Measurements from ENCODE around the gene GGCT.

DNA sequence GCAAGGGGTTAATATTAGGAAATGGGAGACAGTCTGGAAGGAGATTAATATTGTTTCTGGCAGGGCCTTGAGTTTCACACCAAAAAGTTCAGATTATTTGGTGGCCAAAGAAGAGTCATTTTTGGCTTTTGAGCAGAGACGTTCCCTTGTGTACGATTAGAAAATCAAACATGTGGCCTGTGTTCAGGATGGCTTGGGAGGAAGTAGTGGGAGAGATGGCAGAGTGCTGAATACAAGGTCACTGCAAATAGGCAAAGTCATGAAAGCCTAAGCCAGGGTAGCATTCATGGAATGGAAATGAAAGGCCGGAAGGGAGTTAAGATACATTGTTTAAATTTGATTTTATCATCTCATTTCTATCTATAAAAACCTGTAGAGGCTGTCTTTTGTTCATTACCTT is 9.5 kb upstream of the GGCT start:
- TF ChIP-seq, protein P1, sequence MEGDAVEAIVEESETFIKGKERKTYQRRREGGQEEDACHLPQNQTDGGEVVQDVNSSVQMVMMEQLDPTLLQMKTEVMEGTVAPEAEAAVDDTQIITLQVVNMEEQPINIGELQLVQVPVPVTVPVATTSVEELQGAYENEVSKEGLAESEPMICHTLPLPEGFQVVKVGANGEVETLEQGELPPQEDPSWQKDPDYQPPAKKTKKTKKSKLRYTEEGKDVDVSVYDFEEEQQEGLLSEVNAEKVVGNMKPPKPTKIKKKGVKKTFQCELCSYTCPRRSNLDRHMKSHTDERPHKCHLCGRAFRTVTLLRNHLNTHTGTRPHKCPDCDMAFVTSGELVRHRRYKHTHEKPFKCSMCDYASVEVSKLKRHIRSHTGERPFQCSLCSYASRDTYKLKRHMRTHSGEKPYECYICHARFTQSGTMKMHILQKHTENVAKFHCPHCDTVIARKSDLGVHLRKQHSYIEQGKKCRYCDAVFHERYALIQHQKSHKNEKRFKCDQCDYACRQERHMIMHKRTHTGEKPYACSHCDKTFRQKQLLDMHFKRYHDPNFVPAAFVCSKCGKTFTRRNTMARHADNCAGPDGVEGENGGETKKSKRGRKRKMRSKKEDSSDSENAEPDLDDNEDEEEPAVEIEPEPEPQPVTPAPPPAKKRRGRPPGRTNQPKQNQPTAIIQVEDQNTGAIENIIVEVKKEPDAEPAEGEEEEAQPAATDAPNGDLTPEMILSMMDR (IDR thresholded peaks at IDR 0.05), result no peak
- TF ChIP-seq POLR2AphosphoS5 (IDR thresholded peaks at IDR 0.05; ENCODE audit: low read depth, low read length) (no peak), SIN3A (IDR thresholded peaks at IDR 0.05; ENCODE audit: borderline replicate concordance, insufficient read depth, low read depth, low read length) (no peak)
- TF ChIP-seq, protein P2, sequence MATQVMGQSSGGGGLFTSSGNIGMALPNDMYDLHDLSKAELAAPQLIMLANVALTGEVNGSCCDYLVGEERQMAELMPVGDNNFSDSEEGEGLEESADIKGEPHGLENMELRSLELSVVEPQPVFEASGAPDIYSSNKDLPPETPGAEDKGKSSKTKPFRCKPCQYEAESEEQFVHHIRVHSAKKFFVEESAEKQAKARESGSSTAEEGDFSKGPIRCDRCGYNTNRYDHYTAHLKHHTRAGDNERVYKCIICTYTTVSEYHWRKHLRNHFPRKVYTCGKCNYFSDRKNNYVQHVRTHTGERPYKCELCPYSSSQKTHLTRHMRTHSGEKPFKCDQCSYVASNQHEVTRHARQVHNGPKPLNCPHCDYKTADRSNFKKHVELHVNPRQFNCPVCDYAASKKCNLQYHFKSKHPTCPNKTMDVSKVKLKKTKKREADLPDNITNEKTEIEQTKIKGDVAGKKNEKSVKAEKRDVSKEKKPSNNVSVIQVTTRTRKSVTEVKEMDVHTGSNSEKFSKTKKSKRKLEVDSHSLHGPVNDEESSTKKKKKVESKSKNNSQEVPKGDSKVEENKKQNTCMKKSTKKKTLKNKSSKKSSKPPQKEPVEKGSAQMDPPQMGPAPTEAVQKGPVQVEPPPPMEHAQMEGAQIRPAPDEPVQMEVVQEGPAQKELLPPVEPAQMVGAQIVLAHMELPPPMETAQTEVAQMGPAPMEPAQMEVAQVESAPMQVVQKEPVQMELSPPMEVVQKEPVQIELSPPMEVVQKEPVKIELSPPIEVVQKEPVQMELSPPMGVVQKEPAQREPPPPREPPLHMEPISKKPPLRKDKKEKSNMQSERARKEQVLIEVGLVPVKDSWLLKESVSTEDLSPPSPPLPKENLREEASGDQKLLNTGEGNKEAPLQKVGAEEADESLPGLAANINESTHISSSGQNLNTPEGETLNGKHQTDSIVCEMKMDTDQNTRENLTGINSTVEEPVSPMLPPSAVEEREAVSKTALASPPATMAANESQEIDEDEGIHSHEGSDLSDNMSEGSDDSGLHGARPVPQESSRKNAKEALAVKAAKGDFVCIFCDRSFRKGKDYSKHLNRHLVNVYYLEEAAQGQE (IDR thresholded peaks at IDR 0.05; ENCODE audit: insufficient read depth in 1 of 2, low read depth in 2 of 2, low read length in 1 of 2), result no peak

All from Panc1 (cell line).